GM23338 (cell line): ENCODE measurements around the gene SPIRE2. TPM values are rescaled to one million over a fixed set of nuclear protein-coding genes. Genes with fewer than 3 reads are reported as not detected.
A peak's percentile ranks its signal among the peaks of the same experiment; 100 is the strongest.

ENCODE experiments used
- ATAC-seq: fragments of 200-7000 bp; cut with Tn5 transposase; 3 replicates; pipeline ENCODE4 v1.9.1; 2020
- DNase-seq: peaks from one replicate; pipeline ENCODE4 v3.0.0-alpha.2; 2015; ENCODE audit warnings: low spot score
- H2AFZ ChIP-seq: fragments of 200-600 bp; sonication (generic); 2 replicates; pipeline ENCODE4 v1.8.0; 2016; ENCODE audit warnings: antibody characterized with exemption, mild to moderate bottlenecking, moderate library complexity
- H3F3A ChIP-seq: fragments of 200-600 bp; sonication (generic); replicated peaks from 2 replicates; pipeline ENCODE4 v1.8.0; 2017; ENCODE audit warnings: antibody characterized with exemption, mixed run types, low read depth
- H3K27ac ChIP-seq: fragments of 200-600 bp; sonication (generic); 2 replicates; pipeline ENCODE4 v1.6.1; 2016; ENCODE audit warnings: low read depth
- H3K27me3 ChIP-seq: fragments of 200-600 bp; sonication (generic); 2 replicates; pipeline ENCODE4 v1.8.0; 2016; ENCODE audit warnings: mild to moderate bottlenecking, mixed run types, moderate library complexity; ENCODE audit not compliant: insufficient read depth
- H3K36me3 ChIP-seq: fragments of 200-600 bp; sonication (generic); 2 replicates; pipeline ENCODE4 v1.8.0; 2016; ENCODE audit warnings: mild to moderate bottlenecking; ENCODE audit not compliant: insufficient read depth
- H3K4me1 ChIP-seq: fragments of 200-600 bp; sonication (generic); 2 replicates; pipeline ENCODE4 v1.8.0; 2016; ENCODE audit warnings: mild to moderate bottlenecking, moderate library complexity; ENCODE audit not compliant: insufficient read depth
- H3K4me2 ChIP-seq: fragments of 200-600 bp; sonication (generic); 2 replicates; pipeline ENCODE4 v1.7.1; 2017; ENCODE audit warnings: mixed run types
- H3K4me3 ChIP-seq: fragments of 200-600 bp; sonication (generic); 2 replicates; pipeline ENCODE4 v1.6.1; 2016; ENCODE audit warnings: mixed run types
- H3K79me2 ChIP-seq: fragments of 200-600 bp; sonication (generic); replicated peaks from 2 replicates; pipeline ENCODE4 v1.8.0; 2017; ENCODE audit warnings: mild to moderate bottlenecking; ENCODE audit not compliant: insufficient read depth
- H3K9me2 ChIP-seq: fragments of 200-600 bp; sonication (generic); 2 replicates; pipeline ENCODE4 v1.8.0; 2017; ENCODE audit not compliant: insufficient read depth
- H4K20me1 ChIP-seq: fragments of 200-600 bp; sonication (generic); replicated peaks from 2 replicates; pipeline ENCODE4 v1.8.0; 2017; ENCODE audit warnings: mild to moderate bottlenecking; ENCODE audit not compliant: insufficient read depth
- H3K27ac Mint-ChIP-seq: 2 replicates; pipeline ENCODE4 v1.8.0; 2020; ENCODE audit warnings: inconsistent platforms, mild to moderate bottlenecking, moderate library complexity, mixed read lengths
- H3K27me3 Mint-ChIP-seq: 3 replicates; pipeline ENCODE4 v1.8.0; 2022; ENCODE audit warnings: low read depth, mild to moderate bottlenecking, moderate library complexity, mixed read lengths, inconsistent platforms; ENCODE audit not compliant: insufficient read depth, poor library complexity
- H3K36me3 Mint-ChIP-seq: 3 replicates; pipeline ENCODE4 v1.8.0; 2021; ENCODE audit warnings: low read depth, mild to moderate bottlenecking, inconsistent platforms, moderate library complexity, mixed read lengths
- H3K4me1 Mint-ChIP-seq: 3 replicates; pipeline ENCODE4 v1.8.0; 2020; ENCODE audit warnings: mild to moderate bottlenecking, inconsistent platforms, mixed read lengths
- H3K4me3 Mint-ChIP-seq: 3 replicates; pipeline ENCODE4 v1.8.0; 2021; ENCODE audit warnings: moderate library complexity, mild to moderate bottlenecking, inconsistent platforms, mixed read lengths
- H3K9me3 Mint-ChIP-seq: 3 replicates; pipeline ENCODE4 v1.8.0; 2020; ENCODE audit warnings: moderate library complexity, mild to moderate bottlenecking, inconsistent platforms, mixed read lengths
- CREB1 ChIP-seq: fragments of 250-450 bp; sonication (Bioruptor Pico); IDR thresholded peaks from 2 replicates; pipeline ENCODE4 v1.5.0; 2020; ENCODE audit warnings: low read depth, mild to moderate bottlenecking, moderate library complexity
- EZH2 ChIP-seq: fragments of 200-600 bp; sonication (generic); IDR thresholded peaks from one replicate; pipeline ENCODE4 v1.8.0; 2017; ENCODE audit warnings: antibody characterized with exemption, mild to moderate bottlenecking, low read depth; ENCODE audit not compliant: unreplicated experiment
- NANOG ChIP-seq: IDR thresholded peaks from 2 replicates; pipeline ENCODE4 v1.6.1; 2016; ENCODE audit warnings: antibody characterized with exemption, borderline replicate concordance
- ZNF114 ChIP-seq: fragments of 250-450 bp; sonication (Bioruptor Pico); IDR thresholded peaks from 2 replicates; pipeline ENCODE4 v1.5.0; 2020; ENCODE audit warnings: mild to moderate bottlenecking, moderate library complexity
- ZNF331 ChIP-seq: fragments of 250-450 bp; sonication (Bioruptor Pico); IDR thresholded peaks from 2 replicates; pipeline ENCODE4 v1.5.0; 2020; ENCODE audit warnings: low read depth, mild to moderate bottlenecking, moderate library complexity
- long read RNA-seq: library from polyadenylated mRNA; unstranded; transcript quantifications from one replicate; pipeline ENCODE4 v2.0.0, GENCODE V29; 2020; ENCODE audit not compliant: unreplicated experiment
- polyA plus RNA-seq: library from polyadenylated mRNA; unstranded; fragments of >200 nt; fragmentation: Nextera tagmentation; extraction: Ambion mirVana; gene quantifications from 2 replicates; pipeline ENCODE4 v1.2.1, GENCODE V29; 2016
- total RNA-seq: library from RNA; depleted of rRNA; stranded (reverse); fragments of >200 nt; shearing (Covaris generic); gene quantifications from 2 replicates; pipeline ENCODE4 v1.2.3, GENCODE V29; 2014; rRNA removed
- TF ChIP-seq, protein P1 (sequence below): IDR thresholded peaks from one replicate; pipeline ENCODE4 v1.6.1; 2018; ENCODE audit warnings: antibody characterized with exemption; ENCODE audit not compliant: unreplicated experiment
- TF ChIP-seq, protein P2 (sequence below): IDR thresholded peaks from 2 replicates; pipeline ENCODE4 v1.6.1; 2016; ENCODE audit warnings: antibody characterized with exemption

Gene SPIRE2, protein sequence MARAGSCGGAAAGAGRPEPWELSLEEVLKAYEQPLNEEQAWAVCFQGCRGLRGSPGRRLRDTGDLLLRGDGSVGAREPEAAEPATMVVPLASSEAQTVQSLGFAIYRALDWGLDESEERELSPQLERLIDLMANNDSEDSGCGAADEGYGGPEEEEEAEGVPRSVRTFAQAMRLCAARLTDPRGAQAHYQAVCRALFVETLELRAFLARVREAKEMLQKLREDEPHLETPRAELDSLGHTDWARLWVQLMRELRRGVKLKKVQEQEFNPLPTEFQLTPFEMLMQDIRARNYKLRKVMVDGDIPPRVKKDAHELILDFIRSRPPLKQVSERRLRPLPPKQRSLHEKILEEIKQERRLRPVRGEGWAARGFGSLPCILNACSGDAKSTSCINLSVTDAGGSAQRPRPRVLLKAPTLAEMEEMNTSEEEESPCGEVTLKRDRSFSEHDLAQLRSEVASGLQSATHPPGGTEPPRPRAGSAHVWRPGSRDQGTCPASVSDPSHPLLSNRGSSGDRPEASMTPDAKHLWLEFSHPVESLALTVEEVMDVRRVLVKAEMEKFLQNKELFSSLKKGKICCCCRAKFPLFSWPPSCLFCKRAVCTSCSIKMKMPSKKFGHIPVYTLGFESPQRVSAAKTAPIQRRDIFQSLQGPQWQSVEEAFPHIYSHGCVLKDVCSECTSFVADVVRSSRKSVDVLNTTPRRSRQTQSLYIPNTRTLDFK
- 10.1 and 15.2 TPM in 2 replicates for total RNA-seq
- 5.0 and 6.5 TPM in 2 replicates for polyA plus RNA-seq
- long read RNA-seq = 0 reads

DNA sequence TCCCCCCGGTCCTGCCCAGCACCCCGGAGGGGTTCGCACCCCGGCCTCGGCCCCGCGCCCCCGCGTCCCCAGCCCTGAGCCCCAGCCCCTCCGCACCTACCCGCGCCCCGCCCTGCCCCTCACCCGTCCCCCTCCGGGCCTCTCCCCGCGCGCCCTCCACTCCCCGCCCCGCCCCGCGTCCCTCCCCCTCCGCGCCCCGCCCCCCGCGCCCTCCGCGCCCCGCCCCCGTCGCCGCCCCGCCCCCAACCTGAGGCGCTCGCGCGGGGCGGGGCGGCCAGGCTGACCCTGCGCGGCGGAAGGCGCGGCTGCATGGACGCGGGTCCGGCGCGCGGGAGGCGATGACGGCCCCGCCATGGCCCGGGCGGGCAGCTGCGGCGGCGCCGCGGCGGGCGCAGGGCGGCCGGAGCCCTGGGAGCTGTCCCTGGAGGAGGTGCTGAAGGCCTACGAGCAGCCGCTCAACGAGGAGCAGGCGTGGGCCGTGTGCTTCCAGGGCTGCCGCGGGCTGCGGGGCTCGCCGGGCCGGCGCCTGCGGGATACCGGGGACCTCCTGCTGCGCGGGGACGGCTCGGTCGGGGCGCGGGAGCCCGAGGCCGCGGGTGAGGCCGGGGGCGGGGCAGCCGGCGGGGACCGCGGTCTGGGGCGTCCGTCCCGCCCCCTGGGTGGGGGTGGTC lies at the start of gene SPIRE2:
Gene SPIRE2, plus strand, starts transcription at position 277 of the 671 bp plus-strand sequence. Its CDS starts 76 bp downstream, at position 353.
- peaks cover 9% of the 10 kb centered on the region for H3K4me1 ChIP-seq
- Mint-ChIP-seq H3K4me3 (peak within 1 kb of the TSS; percentile 86), H3K9me3 (no peaks in the 10 kb centered on the region), H3K36me3 (no peaks in the 10 kb centered on the region; the same call in 2 of the 3 replicates), H3K27ac (no peak within 1 kb of the TSS; the same call in 1 of the 2 replicates), H3K4me1 (peaks cover 18% of the 10 kb centered on the region), H3K27me3 (peaks cover 14% of the 10 kb centered on the region)
- H2AFZ ChIP-seq = peak within 1 kb of the TSS; percentile 93
- peaks cover 3% of the 10 kb centered on the region; the same call in 1 of the 2 replicates for H4K20me1 ChIP-seq
- peaks cover 5% of the 10 kb centered on the region for H3F3A ChIP-seq
- DNase-seq (peak; percentile 87), ATAC-seq (peak; percentile 68)
- H3K79me2 ChIP-seq = no peaks in the 10 kb centered on the region
- no peaks in the 10 kb centered on the region for H3K27me3 ChIP-seq
- peak within 1 kb of the TSS; percentile 95 for H3K4me2 ChIP-seq
- H3K27ac ChIP-seq = no peak within 1 kb of the TSS
- H3K4me3 ChIP-seq = peak within 1 kb of the TSS; percentile 82
- H3K36me3 ChIP-seq = no peaks in the 10 kb centered on the region
- H3K9me2 ChIP-seq = no peaks in the 10 kb centered on the region
- TF ChIP-seq, protein P1, sequence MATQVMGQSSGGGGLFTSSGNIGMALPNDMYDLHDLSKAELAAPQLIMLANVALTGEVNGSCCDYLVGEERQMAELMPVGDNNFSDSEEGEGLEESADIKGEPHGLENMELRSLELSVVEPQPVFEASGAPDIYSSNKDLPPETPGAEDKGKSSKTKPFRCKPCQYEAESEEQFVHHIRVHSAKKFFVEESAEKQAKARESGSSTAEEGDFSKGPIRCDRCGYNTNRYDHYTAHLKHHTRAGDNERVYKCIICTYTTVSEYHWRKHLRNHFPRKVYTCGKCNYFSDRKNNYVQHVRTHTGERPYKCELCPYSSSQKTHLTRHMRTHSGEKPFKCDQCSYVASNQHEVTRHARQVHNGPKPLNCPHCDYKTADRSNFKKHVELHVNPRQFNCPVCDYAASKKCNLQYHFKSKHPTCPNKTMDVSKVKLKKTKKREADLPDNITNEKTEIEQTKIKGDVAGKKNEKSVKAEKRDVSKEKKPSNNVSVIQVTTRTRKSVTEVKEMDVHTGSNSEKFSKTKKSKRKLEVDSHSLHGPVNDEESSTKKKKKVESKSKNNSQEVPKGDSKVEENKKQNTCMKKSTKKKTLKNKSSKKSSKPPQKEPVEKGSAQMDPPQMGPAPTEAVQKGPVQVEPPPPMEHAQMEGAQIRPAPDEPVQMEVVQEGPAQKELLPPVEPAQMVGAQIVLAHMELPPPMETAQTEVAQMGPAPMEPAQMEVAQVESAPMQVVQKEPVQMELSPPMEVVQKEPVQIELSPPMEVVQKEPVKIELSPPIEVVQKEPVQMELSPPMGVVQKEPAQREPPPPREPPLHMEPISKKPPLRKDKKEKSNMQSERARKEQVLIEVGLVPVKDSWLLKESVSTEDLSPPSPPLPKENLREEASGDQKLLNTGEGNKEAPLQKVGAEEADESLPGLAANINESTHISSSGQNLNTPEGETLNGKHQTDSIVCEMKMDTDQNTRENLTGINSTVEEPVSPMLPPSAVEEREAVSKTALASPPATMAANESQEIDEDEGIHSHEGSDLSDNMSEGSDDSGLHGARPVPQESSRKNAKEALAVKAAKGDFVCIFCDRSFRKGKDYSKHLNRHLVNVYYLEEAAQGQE = peak; percentile 76
- TF ChIP-seq ZNF114 (CRISPR knock-in tag) = no peak

DNA sequence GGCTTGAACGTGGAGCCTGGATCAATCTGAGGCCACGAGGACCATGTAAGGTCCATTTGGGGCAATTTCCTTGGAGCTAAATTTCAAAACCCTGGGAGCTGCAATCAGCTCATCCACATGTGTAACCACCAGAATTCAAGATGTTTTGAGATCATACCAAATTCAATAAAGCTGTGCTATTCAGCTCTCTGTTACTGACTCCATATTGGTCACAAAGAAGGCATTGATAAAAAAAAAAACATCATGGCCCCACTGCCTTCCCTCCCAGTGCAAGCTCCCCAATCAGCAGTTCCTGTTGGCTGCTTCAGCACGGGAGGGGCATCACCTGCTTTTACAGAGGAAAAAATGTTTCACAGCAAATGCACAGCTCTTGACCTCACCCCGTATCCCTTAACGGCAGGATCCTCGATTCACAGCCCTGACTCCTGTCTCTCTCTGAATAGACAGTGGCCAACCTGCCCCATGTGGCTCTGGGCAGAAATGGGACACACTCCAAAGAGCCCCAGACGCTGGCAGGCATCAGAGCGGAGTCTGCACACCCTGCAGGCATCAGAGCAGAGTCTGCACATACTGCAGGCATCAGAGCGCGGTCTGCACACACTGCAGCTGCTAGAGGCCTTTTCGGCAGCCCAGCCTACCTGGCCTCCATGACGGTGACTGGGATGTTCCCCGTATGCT lies 48.9 kb upstream of the SPIRE2 start:
- H3K36me3 Mint-ChIP-seq = peaks cover 70% of the 10 kb centered on the region
- H3K4me3 Mint-ChIP-seq = no peak overlapping the region
- Histone ChIP-seq H2AFZ (no peak overlapping the region), H3K9me2 (no peaks in the 10 kb centered on the region), H3K4me3 (no peak overlapping the region), H3K36me3 (peaks cover 26% of the 10 kb centered on the region), H4K20me1 (no peaks in the 10 kb centered on the region; the same call in 1 of the 2 replicates), H3K27me3 (no peaks in the 10 kb centered on the region), H3K4me1 (no peaks in the 10 kb centered on the region), H3K4me2 (no peak overlapping the region), H3K79me2 (no peaks in the 10 kb centered on the region), H3F3A (0 out of 2 replicates have a peak, but pooled peaks cover 4% of the 10 kb centered on the region), H3K27ac (no peak overlapping the region)
- DNase-seq (no peak), ATAC-seq (no peak)
- no peaks in the 10 kb centered on the region; the same call in 2 of the 3 replicates for H3K4me1 Mint-ChIP-seq
- H3K27me3 Mint-ChIP-seq = peaks cover 9% of the 10 kb centered on the region
- H3K27ac Mint-ChIP-seq = peak overlapping the region; percentile 44; the same call in 1 of the 2 replicates
- no peaks in the 10 kb centered on the region for H3K9me3 Mint-ChIP-seq
- TF ChIP-seq NANOG = no peak
- no peak for TF ChIP-seq EZH2
- TF ChIP-seq, protein P1 = no peak
- no peak for TF ChIP-seq CREB1 (CRISPR knock-in tag)
- TF ChIP-seq, protein P2, sequence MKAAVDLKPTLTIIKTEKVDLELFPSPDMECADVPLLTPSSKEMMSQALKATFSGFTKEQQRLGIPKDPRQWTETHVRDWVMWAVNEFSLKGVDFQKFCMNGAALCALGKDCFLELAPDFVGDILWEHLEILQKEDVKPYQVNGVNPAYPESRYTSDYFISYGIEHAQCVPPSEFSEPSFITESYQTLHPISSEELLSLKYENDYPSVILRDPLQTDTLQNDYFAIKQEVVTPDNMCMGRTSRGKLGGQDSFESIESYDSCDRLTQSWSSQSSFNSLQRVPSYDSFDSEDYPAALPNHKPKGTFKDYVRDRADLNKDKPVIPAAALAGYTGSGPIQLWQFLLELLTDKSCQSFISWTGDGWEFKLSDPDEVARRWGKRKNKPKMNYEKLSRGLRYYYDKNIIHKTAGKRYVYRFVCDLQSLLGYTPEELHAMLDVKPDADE = no peak
- TF ChIP-seq ZNF114 (CRISPR knock-in tag) = no peak
- TF ChIP-seq ZNF331 (CRISPR knock-in tag) = no peak
